ENCODE results near the gene ANKRD63.

ANKRD63 gene

DNA sequence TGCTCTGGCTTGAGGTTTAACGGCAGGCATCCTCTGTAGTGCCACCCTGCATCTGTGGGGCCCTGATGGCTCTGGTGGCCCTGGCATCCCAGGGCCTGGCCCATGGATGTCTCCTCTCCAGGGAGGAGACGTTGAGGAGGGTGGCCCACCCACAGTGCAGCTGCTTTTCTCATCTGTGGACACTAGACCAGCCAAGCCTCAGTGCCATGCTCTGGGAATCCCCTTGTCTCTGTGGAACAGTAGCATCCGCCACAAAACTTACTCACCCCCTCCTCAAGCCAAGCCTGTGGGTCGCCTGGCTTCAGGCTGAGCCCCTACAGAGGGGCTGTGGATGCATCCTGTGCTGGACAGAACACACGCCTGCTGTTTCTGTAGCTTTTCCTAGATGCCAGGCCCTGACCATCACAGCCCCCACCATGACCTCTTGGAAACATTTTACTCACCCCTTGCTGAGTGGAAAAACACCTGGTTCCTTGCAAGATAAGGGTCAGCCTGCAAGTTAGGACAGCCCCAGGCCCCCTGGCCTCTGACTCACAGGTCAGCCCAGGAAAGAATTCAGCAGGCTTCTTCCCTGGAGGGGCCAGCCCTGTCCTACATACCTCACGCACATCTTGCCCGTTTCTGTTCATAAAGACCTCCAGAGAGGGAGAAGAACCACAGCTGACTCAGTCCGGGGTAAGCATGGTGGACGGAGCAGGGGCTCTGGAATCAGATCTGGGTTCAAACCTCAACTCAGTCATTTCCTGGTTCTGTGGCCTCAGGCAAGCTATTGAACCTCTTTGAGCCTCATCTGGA lies 25.0 kb downstream of the ANKRD63 start:
- TF ChIP-seq, protein P1, sequence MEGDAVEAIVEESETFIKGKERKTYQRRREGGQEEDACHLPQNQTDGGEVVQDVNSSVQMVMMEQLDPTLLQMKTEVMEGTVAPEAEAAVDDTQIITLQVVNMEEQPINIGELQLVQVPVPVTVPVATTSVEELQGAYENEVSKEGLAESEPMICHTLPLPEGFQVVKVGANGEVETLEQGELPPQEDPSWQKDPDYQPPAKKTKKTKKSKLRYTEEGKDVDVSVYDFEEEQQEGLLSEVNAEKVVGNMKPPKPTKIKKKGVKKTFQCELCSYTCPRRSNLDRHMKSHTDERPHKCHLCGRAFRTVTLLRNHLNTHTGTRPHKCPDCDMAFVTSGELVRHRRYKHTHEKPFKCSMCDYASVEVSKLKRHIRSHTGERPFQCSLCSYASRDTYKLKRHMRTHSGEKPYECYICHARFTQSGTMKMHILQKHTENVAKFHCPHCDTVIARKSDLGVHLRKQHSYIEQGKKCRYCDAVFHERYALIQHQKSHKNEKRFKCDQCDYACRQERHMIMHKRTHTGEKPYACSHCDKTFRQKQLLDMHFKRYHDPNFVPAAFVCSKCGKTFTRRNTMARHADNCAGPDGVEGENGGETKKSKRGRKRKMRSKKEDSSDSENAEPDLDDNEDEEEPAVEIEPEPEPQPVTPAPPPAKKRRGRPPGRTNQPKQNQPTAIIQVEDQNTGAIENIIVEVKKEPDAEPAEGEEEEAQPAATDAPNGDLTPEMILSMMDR (IDR thresholded peaks at IDR 0.05; ENCODE audit: low read depth, low read length): no peak
- no peak for DNase-seq
- H3K9me3 ChIP-seq: no peaks in the 10 kb centered on the region

DNA sequence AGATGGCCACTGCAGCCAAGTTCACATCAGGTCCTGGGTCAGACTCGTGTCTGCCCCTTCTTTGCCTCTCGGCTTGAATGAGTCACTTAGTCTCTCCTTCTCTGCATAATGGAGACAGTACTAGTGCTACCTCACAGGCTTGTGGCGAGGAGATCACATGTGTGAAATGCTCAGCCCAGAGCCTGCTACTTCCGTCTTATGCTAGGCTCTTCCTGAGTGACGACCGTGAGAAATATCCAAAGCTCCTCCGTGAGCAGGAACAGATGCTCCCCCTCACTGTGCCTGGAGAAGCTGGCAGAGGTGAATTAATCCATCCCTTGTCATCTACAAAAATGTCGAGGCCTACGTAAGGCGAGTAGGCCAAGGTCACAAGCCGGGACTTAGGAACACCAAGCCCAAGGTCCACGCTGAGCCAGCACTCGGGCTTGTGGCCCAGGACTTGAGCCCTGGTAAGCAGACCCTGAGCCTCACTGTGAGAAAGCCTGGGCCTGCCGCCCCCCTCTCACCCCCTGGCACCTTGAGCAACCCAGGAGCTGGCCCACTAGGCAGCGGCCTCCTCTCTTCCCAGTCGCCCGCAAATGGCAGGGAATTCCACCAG lies 26.1 kb downstream of the ANKRD63 start:
- Histone ChIP-seq H3K36me3 (no peaks in the 10 kb centered on the region), H3K4me1 (no peaks in the 10 kb centered on the region), H3K9me3 (no peaks in the 10 kb centered on the region), H3K4me3 (ENCODE audit: low read depth, low read length) (no peak overlapping the region), H3K27me3 (peaks cover 5% of the 10 kb centered on the region)
- TF ChIP-seq, protein P1 (IDR thresholded peaks at IDR 0.05; ENCODE audit: low read depth, low read length): no peak
- no peak for DNase-seq

More for the DNA sequence above, 25.0 kb downstream of the ANKRD63 start:
- H3K36me3 ChIP-seq: no peaks in the 10 kb centered on the region
- no peaks in the 10 kb centered on the region for H3K4me1 ChIP-seq
- no peak overlapping the region for H3K4me3 ChIP-seq (ENCODE audit: low read depth, low read length)
- H3K27me3 ChIP-seq: no peaks in the 10 kb centered on the region; the same call in 1 of the 2 replicates

DNA sequence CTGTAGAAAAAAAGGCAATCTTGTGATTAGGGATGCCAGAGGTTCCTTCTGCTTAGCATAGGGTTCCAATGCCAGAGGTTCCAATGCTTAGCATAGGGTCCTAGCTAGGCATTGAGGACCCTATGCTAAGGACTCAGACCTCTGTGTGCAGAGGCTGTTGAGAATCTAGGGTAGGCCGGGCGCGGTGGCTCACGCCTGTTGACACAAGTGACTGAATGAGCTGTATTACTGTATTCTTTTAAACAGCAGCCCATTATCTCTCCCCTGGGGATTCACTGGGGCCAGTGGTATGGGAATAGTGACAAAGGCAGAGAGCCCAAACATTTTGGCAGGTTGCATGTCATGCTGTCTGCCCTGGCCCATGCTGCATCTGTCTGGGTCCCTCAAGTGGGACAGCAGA lies 27.8 kb downstream of the ANKRD63 start:
- no peak for DNase-seq
- H3K4me3 ChIP-seq (ENCODE audit: low read depth, low read length): no peak overlapping the region
- TF ChIP-seq, protein P1 (IDR thresholded peaks at IDR 0.05; ENCODE audit: low read depth, low read length): no peak
- no peaks in the 10 kb centered on the region for H3K4me1 ChIP-seq
- H3K36me3 ChIP-seq: no peaks in the 10 kb centered on the region
- H3K27me3 ChIP-seq: peaks cover 5% of the 10 kb centered on the region
- H3K9me3 ChIP-seq: no peaks in the 10 kb centered on the region

DNA sequence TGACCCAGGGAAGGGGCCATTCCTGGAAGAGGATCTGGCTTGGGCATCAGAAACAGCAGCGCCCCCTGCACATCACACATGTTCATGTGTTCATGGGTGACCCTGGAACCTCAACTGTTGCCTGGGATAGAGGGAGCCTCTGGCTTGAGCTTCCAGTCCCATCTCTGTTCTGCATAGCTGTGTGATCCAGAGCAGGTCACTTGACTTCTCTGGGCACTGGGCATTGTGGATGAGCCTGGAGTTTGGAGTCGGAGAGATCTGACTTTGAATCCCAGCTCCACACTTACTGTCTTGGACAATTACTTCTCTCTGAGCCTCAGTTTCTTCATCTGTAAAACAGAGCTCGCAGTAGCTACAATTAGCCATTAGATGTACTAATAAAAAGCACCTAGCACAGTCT lies 28.4 kb downstream of the ANKRD63 start:
- TF ChIP-seq, protein P1 (IDR thresholded peaks at IDR 0.05; ENCODE audit: low read depth, low read length): peak; percentile 4; the same call in 1 of the 2 replicates
- H3K4me3 ChIP-seq (ENCODE audit: low read depth, low read length): no peak overlapping the region
- DNase-seq: no peak
- H3K27me3 ChIP-seq: peaks cover 5% of the 10 kb centered on the region
- peaks cover 5% of the 10 kb centered on the region; the same call in 1 of the 2 replicates for H3K4me1 ChIP-seq
- H3K36me3 ChIP-seq: no peaks in the 10 kb centered on the region
- no peaks in the 10 kb centered on the region for H3K9me3 ChIP-seq

DNA sequence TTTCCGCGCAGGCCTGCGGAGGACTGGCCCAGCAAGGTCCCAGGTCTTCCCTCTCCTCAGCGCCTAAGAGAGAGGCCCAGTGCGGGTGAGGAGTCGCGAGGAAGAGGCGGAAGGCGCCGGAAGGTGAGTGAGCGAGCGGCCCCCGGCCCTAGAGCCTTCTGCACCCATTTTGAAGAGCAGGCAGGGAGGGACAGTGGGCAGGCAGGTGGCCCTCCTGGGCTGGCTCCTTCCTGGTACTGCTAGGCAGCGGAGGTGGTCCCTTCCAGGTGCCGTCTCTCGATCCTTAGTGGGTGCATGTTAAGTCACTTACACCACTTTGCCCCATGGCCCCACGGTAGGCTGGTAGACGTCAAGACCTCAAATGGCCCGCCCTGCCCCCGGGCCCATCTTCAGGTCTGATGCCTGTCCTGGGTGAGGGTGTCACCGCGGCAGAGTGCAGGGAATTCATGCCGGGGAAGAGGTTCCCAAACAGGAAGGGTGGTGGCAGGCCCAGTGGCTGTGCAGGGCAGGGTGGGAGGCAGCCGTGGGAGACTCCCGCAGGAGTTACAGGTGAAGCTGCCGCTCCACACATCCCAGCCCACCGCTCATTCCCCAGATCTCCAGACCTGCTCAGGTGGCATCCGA lies 29.6 kb downstream of the ANKRD63 start:
- TF ChIP-seq, protein P1 (IDR thresholded peaks at IDR 0.05; ENCODE audit: low read depth, low read length): no peak
- DNase-seq: peak; percentile 5
- peak overlapping the region; percentile 48 for H3K4me3 ChIP-seq (ENCODE audit: low read depth, low read length)
- H3K36me3 ChIP-seq: no peaks in the 10 kb centered on the region
- no peaks in the 10 kb centered on the region for H3K9me3 ChIP-seq
- peaks cover 5% of the 10 kb centered on the region for H3K27me3 ChIP-seq
- H3K4me1 ChIP-seq: peaks cover 10% of the 10 kb centered on the region

Data from BE2C (cell line).